CD4-positive, alpha-beta T cell treated with Interferon alpha-2 for 1 hour (primary cell): ENCODE results near the gene ASB15.

ENCODE experiments used
- DNase-seq, 2 donors: peaks; one replicate each; pipeline ENCODE4 v3.0.0-alpha.2; 2020 to 2022

Gene ASB15

GRCh38 chr7:123666492-123666891, 64.9 kb downstream of the ASB15 start:
- DNase-seq, result no peak

GRCh38 chr7:123669485-123669884, 67.9 kb downstream of the ASB15 start:
- no peak for DNase-seq

GRCh38 chr7:123673137-123673732, 71.6 kb downstream of the ASB15 start:
- no peak for DNase-seq

- no peak for DNase-seq
Measured at GRCh38 chr7:123673752-123674398, 72.3 kb downstream of the ASB15 start.

DNA sequence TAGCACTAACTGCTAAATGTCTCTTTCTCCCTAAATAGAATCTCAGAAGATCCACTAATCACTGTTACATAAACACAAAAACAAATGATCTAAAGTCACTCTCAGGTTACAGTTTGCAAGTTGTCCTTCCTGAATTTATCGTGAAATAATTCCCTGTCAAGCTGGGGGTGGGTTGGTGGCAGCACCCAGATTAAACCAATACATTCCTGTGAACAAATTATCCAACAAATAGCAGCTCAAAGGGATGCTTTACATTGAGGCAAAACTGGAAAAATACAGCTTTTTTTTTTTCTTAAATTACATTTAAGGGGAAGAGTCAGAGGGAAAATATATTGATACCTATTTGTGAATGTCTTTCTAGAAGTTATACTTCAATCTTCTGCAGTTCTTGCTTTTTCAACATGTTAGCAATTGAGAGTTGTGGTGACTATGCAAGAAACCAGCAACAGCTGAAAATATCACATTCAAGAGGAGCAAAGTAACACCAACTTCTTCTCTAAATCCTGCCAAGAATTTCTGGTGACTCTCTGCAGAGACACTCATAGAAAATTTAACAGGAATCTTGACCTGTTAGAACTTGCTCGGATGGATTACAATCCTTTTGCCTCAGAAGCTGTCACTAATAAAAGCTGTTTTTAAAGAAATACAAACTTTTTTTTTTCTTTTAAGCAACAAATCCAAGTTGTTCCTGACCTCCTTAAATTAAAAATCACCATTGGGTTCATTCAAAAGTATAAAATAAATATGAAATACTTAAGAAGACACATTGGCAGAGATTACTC, 73.0 kb downstream of the ASB15 start:
- DNase-seq, result no peak

DNA sequence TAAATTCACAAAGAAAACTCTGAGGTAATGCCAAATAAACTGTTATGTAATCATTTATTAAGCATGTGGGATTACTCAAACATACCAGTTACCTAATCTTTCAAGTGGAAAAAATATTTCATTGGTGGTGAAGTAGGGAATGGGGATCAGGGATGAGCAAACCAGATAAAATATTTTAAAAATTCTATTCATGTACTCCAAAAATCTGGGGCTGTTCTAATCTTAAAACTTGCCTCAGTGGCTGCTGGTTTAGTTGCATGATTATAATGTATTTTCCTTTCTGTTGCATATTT, 73.5 kb downstream of the ASB15 start:
- no peak for DNase-seq

DNA sequence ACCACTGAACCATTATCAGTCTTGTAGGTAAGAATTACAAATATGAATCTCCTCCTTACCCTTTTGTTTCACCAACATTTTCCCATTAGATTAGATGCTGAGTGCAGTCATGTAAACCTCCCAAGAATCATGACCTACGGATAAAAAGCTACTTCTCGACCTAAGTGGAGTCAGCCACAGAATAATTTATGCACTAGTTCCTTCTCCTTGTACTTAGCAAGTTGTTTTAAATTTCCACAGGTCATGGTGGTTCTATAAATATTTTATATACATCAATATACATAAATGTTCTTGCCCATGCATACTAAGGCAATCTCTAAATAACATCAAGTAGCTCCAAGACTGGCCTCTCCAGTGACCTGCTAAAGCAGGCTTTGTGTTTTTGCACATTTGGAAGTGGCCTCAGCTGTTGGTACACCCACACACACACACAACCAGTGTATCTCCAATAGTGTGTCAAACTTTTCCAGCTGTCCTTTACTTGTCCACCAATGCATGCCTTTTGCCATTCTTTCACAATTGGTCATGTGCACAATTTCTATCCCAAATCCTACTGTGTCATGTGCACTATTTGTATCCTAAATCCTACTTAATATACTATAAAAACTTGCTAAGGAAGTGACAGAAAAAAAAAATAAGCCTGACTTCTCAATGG, 75.6 kb downstream of the ASB15 start:
- no peak for DNase-seq

DNA sequence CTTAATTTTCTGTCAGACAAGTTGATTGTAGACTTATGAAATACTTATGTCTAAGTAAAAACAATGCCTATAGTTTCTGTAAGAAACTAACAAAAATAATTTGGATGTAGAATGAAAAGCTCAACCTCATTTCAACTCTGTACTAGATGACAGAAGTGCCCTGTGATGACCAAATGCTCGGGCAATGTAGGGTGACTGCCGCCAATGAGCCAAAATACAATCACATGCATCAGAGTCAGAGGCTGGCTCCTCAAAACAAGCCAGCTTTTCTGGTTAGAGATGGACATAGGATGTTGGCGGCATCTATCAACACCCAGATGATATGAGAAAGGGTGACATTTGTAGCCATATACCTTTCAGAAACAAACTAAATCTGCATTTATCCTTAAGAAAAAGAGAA, 78.0 kb downstream of the ASB15 start:
- no peak for DNase-seq

- no peak for DNase-seq
Measured at GRCh38 chr7:123680580-123680979, 79.0 kb downstream of the ASB15 start.

- DNase-seq, result no peak
Measured at GRCh38 chr7:123681561-123681960, 79.9 kb downstream of the ASB15 start.

GRCh38 chr7:123682690-123683089, 81.1 kb downstream of the ASB15 start:
- peak in 1 of 2 donors; percentile 56 for DNase-seq

DNA sequence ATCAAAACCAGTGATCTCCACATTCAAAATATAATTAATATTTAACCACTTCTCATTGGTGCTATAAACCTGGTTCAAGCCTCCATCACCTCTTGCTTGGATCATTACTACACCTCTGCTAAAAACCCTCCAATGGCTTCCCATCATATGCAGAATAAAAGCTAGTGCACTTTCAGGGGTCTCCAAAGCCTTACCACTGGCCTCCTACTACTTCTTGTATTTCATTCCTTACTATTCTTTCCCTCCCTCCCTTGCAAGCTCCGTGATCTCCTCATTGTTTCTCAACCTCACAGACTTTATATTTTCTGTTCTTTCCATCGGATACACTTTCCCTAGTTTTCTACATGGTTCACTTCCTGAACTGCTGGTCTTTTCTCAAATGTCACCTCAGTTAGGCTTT, 85.5 kb downstream of the ASB15 start:
- DNase-seq, result no peak

DNA sequence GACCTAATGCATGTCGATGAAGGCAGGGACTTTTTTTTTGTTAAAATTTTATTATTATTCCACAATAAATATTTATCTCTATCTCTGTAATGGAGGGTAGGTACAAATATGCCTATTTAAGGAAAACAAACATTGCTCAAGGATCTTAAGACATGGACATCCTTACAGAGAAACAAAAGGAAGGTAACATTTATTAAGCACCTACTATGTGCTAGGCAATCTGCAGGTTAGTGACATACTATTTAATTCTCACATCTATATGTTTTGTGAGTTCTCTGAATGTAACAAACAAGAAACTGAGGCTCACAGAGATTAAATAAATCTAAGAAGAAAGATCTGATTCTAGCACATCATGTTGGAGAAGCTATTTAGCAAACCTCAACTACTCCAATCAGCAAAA, 86.1 kb downstream of the ASB15 start:
- DNase-seq, result no peak
